ENCODE results near the gene CAVIN1.
"Not testable (repeated sequence)": the region's sequence is repeated elsewhere in the genome, so short reads cannot be mapped to it uniquely, and the experiment has no call there.

Gene CAVIN1

DNA sequence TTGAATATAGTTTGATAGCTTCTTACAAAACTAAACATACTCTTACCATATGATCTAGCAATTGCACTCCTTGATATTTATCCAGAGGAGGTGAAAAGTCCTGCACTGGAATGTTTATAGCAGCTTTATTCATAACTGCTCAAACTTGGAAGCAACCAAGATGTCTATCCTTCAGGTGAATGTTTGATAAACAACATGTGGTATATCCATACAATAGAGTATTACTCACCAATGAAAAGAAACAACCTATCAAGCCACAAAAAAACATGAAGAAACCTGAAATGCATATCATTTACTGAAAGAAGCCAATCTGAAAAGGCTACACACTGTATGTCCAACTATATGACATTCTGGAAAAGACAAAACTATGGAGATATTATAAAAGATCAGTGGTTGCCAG is 50.9 kb downstream of the CAVIN1 start:
- no peak for DNase-seq

DNA sequence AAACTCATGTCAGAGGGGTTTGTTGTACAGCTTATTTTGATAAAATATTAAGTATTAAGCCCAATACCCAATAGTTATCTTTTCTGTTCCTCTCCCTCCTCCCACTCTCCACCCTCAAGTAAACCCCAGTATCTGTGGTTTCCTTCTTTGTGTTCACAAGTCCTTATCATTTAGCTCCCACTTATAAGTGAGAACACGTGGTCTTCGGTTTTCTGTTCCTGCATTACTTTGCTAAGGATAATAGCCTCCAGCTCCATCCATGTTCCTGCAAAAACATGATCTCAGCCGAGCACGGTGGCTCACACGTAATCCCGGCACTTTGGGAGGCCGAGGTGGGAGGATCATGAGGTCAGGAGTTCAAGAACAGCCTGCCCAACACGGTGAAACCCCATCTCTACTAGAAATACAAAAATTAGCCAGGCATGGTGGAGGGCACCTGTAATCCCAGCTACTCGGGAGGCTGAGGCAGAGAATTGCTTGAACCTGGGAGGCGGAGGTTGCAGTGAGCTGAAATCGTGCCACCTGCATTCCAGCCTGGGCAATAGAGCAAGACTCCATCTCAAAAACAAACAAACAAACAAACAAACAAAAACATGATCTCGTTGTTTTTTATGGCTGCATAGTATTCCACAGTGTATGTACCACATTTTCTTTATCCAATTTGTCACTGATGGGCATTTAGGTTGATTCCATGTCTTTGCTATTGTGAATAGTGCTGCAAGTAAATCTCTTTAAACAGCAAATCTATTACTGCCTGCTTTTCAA is 54.1 kb downstream of the CAVIN1 start:
- not testable (repeated sequence) for DNase-seq

DNA sequence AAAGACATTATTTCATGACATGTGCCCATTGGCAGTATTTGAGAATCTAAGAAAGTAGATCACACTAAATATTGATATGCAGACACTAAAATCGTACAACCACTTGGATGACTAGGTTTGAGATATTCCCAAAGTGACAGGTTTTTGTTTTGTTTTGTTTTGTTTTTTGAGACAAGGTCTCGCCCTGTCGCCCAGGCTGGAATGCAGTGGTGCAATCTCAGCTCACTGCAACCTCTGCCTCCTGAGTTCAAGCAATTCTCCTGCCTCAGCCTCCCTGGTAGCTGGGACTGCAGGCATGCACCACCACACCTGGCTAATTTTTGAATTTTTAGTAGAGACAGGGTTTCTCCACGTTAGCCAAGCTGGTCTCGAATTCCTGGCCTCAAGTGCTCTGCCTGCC is 54.7 kb downstream of the CAVIN1 start:
- DNase-seq, result not testable (repeated sequence)

DNA sequence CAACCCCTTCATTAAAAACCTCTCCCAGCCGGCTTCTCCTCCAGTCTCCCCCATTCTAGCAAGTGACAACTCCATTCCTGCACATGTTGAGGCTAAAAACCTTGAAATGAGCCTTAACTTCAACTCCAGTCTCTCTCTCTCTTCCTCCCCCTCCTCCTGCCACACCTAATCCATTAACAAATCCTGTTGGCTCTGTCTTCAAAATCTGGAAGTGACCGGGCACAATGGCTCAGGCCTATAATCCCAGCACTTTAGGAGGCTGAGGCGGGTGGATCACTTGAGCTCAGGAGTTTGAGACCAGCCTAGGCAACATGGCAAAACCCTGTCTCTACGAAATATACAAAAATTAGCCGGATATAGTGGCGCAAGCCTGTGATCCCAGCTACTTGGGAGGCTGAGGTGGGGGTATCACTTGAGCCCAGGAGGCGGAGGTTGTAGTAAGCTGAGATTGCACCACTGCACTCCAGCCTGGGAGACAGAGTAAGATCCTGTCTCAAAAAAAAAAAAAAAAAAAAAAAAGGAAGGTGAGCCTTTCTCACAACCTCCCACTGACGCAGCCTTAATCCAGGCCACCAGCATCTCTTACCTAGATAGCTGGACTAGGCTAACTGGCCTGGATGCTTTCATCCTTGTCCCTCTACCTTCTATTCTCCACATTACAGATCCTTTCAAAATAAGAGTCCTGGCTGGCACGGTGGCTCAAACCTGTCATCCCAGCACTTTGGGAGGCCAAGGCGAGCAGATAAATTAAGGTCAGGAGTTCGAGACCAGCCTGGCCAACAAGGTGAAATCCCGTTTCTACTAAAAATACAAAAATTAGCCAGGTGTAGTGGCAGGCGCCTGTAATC is 56.7 kb downstream of the CAVIN1 start:
- not testable (repeated sequence) for DNase-seq

DNA sequence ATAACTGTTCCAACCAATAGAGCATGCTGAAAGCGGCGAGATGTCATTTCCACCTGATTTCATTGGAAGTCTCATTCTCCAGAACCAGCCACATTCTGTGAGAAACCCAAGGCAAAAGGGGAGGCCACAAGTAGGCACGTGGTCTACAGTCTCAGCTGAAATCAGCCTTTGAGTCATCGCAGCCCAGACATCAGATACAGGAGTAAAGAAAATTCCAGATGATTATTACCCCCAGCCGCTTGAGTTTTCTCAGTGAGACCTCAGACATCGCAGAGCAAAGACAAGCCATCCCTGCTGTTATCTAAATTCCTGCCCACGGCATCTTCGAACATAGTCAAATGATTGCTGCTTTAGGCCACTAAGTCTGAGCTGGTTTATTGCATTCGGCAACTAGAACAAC is 57.9 kb downstream of the CAVIN1 start:
- DNase-seq, result peak; percentile 29

DNA sequence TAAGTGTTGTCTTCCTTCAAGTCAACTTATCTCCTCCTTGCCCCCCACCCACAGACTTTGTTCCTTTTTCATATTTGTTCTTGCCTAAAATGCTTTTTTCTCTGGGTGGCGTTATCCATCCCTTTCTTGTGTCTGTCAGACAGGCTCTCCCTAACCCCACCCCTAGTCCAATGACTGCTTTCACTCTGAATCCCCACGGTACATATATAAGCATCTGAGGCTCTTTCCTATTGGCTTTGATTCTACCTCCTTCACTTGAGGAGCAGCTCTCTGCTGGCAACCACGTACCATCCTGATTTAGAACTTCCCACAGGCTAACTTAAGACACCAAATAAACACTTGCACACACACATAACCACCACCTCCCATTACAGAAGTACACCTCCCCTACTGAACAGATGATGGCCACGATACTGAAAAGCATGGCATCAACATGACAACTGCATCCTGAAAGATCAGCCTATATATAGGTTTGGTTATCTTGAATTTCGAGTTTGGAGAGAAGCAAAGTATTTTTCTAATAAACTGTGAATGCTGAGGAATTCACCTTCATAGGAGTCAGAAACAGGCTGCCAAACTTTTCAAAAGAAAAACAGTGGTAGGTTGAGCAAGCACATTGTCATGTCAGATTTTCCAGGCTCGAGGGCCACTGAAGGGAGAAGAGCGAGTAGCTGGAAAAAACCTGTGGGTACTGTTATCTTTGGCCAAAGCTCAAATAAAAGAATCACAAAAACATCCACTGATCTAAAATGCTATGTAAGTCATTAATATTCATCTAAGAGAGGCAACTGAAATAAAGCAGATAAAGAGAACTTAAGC is 59.1 kb downstream of the CAVIN1 start:
- no peak for DNase-seq

DNA sequence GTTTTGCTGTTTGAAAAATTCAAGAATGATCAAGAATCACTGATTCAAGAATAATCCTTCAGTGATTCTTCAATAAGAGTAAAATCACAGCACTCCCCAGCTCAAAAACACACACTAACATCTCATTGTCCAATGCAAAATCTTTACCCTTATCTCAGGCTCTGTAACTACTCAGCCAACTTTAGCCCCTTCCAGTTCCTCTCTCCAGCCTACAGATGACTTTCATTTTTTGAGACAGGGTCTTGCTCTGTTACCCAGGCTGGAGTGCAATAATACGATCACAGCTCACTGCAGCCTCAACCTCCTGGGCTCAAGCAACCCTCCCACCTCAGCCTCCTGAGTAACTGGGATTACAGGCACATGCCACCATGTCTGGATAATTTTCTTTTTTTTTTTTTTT is 59.8 kb downstream of the CAVIN1 start:
- DNase-seq, result no peak

DNA sequence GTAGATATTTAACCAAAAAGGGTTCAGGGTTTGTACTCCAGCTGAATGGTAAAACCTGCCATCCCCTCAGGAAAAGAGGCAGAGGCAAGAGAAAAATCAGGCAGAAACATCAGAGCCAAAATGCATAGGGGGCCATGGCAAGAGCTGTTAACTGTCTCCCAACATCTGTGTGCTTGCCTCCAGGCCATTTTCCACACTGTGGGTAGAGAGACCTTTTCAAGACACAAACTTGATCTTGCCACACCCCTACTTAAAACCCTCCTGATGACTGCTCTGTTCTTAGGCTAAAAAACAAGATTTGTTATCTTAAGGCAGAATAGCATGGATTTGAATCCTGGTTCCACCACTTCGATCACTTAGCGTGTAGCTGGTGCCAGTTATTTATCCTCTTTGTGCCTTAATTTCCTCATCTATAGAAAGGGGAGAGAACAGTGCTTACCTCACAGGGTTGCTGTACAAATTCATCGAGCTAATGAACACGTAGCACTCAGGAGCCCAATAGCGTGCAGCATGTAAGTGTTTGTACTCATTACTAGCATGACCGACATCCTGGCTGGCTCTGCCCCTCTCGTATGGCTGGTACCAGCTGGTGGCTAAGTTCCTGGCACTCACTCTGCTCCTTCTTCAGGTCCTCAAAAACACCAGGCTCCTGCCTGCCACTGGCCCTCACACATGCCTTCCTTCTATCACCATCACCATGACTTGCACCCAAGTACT is 60.7 kb downstream of the CAVIN1 start:
- DNase-seq, result no peak

DNA sequence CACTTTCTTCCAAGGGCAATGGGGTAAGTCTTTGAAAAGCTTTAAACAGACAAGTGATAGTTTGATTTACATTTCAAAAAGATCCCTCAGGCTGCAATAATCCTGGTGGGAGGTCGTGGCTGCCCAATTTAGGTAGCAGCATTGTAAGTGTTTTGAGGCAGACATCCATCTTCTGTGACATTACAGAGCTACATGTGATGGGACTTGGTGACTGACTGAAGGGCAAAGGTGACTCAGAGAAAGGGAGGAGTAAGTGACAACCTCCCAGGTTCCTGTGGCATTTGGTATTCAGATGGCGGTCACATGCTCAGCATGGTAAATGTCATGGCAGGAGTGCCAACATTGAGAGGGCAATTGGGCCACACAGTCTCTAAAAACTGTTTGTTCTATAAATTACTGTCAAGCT is 61.3 kb downstream of the CAVIN1 start:
- DNase-seq, result peak; percentile 52

DNA sequence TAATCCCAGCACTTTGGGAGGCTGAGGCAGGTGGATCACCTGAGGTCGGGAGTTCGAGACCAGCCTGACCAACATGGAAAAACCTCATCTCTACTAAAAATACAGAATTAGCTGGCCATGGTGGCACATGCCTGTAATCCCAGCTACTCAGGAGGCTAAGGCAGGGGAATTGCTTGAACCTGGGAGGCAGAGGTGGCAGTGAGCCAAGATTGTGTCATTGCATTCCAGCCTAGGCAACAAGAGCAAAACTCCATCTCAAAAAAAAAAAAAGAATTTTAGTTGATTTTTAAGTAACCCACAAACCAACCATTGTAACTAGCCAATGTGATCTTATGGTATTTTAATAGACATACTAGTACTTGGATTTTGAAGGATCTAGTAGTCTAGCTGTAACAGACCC is 62.7 kb downstream of the CAVIN1 start:
- not testable (repeated sequence) for DNase-seq

DNA sequence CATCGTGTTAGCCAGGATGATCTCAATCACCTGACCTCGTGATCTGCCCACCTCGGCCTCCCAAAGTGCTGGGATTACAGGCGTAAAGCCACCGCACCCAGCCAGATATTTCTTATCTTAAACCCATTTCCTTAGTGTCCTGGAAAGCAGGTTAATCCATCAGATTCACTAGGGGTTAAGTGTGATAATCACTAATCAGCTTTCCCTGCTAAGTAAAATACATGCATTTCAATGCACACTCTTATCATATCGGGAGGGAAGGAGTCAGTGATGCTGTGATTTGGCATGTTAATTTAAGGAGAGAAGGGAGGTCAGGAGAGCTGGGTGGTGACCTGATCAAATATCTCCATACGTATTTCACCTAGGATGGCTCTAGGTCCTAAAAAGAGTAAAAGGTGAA is 63.9 kb downstream of the CAVIN1 start:
- no peak for DNase-seq

DNA sequence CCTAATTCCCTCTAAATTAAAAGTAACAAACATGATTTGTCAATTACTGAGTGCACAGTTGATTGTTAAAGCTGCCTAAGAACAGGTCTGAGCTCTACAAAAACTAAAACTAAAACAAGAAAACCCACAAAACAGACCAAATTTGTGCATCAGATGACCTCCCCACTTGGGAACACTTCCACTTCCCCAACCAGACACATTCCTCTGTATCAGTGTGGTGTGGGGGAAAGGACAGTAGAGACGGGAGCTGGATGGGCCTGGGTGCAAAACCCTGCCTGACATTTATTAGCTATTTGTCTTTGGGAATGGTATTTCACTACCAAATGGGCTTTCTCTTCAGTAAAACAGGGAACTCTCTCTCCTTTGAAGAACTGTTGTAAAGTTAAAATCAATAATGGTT is 64.6 kb downstream of the CAVIN1 start:
- DNase-seq, result no peak

DNA sequence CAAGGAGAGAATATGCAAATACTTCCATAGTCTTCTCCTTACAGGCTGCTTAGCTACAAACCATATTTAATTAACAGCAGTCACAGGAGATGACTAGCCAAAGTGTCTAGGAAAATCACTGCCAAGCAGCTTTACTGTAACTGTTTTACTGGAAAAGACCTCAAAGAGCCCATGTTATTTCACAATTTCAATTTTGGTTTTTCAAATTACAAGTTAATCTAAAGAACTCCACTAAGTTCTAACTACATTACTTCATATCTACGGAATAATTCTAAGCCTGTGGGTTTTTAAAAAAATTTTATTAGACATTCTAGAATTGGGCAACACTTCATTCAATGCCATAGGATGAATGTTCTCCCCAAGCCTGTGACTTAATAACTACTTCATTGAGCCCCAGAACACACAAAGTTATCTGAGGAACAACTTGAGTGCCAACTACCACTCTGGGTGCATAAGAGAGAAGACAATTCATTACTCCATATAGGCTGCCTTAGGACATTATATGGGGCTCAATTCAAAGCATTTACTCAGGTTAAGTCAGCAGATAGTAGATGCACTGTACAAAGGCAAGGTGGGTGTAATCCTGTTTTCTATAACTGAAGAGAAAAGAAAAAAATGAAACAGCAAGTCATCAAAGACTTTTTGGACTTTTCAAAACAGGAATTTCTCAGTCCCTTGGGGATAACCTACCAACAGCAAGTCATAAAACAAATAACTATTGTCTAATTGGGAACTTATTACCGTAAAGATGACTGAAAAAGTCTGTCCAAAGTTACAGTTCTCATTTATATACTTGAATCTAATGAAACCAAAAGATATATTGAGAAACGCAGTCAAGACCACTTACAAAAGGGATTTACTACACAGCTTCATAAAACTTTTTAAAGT is 67.9 kb downstream of the CAVIN1 start:
- DNase-seq, result no peak

Data from activated naive CD4-positive, alpha-beta T cell treated with Interleukin-2 at 50 U/mL for 16 hours (primary cell).